ENCODE data around the gene TFDP1.
"Not testable (repeated sequence)": the region's sequence is repeated elsewhere in the genome, so short reads cannot be mapped to it uniquely, and the experiment has no call there.

TFDP1 gene

GRCh38 chr13:113576597-113576996, 8.0 kb upstream of the TFDP1 start:
- DNase-seq: no peak

- no peak for DNase-seq
These were observed 6.6 kb upstream of the TFDP1 start for GRCh38 chr13:113577881-113578435.

- DNase-seq: no peak
These were observed 4.9 kb upstream of the TFDP1 start for GRCh38 chr13:113579686-113580085.

DNA sequence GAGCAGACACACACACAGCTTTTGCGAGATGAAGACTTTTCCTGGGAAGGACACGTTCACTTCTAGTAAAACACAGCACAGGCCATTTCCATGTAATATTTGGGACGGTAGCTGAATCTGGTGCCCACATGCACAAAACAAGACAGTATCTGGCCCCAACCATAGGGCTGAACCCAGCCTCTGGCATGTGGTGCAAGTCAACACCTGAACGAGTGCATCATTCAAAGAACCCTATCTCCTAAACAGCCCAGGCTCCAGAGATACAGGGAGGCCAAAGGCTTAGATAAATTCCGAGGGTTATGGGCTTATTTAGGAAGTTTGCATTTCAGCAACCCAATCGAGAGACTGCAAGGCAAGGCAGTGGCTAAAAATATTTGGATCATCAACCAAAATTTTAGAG, 2.7 kb upstream of the TFDP1 start:
- DNase-seq: no peak

GRCh38 chr13:113582841-113583631, 1.5 kb upstream of the TFDP1 start:
- DNase-seq: no peak

GRCh38 chr13:113584870-113585671, 518 bp downstream of the TFDP1 start:
- DNase-seq: no peak

GRCh38 chr13:113585896-113586295, 1.3 kb downstream of the TFDP1 start:
- DNase-seq: no peak

- no peak for DNase-seq
These were observed 2.3 kb downstream of the TFDP1 start for GRCh38 chr13:113586661-113587479.

GRCh38 chr13:113588394-113589111, 4.0 kb downstream of the TFDP1 start:
- no peak for DNase-seq

DNA sequence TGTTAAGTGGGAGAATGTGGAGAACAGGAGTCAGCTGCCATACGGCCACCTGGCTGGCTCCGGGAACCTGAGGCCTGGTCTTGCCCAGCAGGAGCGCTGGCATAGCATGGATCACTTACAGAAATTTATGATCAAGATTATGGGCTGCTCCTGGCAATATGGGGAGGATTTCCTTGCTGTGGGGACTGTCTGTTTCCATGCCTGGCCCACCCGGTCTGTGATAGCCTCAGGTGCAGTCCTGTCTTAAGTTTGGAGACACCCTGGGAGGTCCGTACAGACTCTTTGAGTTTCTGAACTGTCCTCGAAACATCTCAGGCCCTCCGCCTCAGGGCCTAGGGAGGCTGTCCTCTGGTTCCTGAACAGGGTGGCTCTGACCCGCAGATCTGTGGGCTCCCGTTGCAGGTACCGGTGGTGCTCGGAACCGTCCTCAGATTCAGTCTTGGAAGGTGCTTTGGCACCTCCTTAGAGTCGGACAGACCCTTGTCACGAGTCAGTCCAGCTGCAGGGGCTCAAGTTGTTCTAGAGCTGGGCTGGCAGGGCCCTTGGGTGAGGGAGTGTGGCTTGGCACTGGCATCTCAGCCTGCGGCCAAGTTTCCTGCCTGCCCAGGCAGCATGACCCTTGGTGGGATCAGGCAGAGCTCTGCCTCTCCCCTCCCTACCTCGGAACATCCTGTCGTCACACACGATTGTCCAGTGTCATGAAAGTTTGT, 4.9 kb downstream of the TFDP1 start:
- no peak for DNase-seq

GRCh38 chr13:113589961-113590339, 5.4 kb downstream of the TFDP1 start:
- DNase-seq: no peak

DNA sequence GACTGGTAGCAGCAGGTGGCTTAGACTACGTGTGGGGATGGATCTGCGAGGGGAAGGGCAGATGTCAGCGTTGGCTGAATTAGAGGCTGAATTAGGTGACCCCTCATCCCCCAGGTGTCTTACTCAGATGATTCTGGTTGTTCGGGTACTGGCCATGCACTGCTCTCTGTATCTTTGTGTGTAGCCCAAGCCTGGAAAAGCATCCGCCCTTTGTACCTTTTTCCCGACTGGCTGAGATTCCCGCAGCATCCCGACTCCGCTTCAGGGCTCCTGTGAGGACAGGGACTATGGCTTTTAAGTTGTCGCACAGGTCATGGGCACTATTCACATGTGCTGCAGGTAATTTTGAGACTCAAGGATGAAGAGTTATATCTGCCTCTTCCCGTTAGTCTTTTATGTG, 7.2 kb downstream of the TFDP1 start:
- DNase-seq: no peak

GRCh38 chr13:113592571-113592970, 8.0 kb downstream of the TFDP1 start:
- no peak for DNase-seq

DNA sequence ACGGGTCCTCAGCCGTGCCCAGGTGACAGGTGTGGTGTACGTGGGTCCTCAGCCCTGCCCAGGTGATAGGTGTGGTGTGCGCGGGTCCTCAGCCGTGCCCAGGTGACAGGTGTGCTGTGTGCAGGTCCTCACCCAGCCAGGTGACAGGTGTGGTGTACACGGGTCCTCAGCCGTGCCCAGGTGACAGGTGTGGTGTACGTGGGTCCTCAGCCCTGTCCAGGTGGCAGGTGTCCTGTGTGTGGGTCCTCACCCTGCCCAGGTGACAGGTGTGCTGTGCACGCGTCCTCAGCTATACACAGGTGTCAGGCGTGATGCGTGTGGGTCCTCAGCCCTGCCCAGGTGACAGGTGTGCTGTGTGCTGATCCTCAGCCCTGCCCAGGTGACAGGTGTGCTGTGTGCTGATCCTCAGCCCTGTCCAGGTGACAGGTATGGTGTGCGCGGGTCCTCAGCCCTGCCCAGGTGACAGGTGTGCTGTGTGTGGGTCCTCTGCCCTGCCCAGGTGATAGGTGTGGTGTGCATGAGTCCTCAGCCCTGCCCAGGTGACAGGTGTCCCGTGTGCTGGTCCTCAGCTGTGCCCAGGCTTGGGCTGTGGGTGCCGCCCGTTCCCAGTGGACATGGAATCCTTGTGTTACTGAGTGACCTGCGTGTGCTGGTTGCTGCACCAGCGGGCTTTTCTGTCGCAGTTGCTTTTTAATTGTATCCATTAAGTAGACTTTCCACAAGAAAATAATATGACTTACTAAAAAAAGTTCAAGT, 9.7 kb downstream of the TFDP1 start:
- DNase-seq: not testable (repeated sequence)

GRCh38 chr13:113595131-113595530, 10.6 kb downstream of the TFDP1 start:
- no peak for DNase-seq

DNA sequence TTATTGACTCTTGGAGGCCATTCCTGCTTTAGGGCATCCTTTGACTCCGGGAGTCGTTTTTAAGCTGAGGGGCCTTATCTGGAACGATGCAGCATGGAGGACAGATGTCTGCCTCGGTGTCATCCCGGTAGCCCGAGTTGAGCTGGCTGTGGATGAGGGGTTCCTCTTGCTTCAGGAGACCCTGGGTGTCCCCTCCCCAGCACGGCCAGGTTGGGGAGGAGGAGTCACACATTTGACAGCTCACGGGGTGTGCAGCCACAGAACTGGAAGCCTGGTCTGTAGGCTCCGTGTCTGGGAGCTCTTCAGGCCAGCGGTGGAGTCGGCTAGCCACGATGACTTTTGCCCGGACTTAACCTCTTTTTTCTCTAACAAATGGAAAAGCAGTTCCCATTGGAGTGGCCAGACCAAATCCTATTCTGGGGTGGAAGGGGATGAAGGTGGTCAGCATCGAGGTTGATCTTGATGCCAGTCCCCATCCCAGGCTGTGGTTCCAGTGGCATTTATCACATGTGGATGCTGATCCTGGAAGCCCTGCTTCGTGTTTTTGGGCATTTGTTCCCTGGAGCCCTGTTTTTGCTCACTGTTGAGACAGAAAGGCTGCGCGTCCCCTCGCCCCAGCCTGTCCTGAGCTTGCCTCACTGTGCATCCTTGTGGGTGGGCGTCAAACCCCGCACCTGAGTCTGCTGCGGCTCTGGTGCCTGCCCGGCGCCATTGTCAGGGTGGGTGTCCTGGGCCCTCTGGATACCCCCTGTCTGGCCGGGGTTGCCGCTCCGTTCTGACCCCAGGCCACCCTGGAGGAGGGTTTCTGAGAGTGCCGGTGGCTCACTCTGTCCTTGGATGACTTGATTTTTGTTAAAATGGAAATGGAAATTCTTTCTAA, 12.0 kb downstream of the TFDP1 start:
- no peak for DNase-seq

DNA sequence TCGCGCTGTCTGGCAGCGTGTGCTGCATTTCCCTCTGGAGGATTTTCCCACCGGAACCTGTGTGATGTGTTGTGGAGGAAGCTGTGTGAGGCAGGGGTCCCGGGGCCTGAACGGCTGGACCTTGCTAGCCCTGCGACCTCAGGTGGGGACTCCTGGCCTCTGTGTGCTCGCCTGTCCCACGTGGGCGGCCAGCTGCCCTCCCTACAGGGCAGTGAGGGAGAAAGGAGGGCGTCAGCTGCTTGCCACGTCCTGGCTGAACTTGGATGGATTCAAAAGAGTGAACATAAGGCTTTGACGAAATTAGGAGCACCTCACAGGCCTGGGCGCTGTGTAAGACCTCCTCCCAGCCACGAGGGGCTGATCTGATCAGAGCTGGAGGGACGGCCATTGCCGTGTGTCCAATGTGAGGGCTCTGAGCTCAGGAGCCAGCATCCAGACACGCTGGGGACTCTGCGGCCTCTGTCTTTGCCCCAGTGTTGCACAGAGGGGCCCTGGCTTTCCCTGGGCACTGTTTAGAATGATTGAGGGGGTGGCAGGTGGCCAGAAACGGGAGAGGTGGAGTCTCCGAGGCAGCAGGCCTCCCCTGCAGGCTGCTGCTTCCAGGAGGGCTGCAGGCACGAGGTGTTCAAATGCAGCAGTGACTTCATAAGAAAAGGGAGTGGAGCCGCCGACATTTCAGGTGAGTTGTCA, 13.0 kb downstream of the TFDP1 start:
- no peak for DNase-seq

DNA sequence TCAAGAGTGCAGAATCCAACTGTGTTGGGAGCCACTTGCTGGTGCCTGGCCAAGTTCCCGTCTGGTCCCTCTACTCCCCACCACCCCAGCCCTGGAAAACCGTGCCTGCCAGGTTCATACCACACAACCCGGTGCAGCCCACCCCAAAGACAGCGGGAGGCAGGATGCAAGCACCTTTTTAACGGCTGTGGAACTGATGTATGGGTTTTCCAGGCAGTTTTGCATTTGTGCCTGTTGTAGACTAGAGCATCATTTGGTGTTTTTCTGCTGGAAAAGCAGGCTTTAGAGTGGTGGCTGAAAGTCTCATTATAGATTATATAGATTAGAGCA, 13.5 kb downstream of the TFDP1 start:
- no peak for DNase-seq

DNA sequence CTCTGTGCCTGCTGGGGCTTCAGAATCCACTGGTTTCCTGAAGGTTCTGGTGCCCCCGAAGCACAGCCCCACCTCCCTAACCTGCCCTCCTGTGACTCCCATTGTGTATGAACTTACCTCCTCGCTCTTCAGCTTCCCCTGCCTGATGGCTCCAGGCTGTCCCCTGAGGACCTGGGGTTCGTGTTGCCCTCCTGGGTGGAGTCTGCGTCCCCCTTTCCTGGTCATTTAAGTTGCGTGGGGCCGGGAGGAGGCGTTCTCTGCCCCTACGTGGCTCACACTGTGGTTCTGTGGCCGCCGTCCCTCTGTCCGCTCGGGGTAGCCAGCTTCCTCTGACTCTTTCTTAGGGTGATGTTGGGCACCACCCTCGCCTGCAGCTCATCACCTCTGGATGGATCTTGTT, 13.9 kb downstream of the TFDP1 start:
- no peak for DNase-seq

DNA sequence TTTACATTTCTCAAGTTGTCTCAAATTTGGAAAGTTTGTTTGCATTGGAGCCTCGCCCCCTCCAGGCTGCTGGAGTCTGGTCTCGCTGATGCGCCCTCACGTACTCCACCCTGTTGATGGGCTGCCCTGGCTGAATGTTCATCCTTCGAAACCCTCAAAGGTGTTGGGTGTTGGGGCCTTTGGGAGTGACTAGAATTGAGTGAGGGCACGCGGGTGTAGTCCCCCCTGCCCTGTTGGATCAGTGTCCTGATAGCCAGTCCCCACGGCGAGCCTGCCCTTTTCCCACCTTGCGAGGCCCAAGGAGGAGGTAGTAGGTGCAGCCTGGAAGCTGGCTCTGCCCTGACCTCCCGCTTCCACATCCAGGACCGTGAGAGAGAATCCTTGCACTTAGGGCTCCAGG, 14.8 kb downstream of the TFDP1 start:
- DNase-seq: no peak

Measured in NCI-H1105 (cell line).